GM19099 (cell line): Measurements from ENCODE around the gene HLA-E.

Experiments
- POLR2A ChIP-seq: IDR thresholded peaks from 3 replicates; pipeline ENCODE4 v1.6.1; 2011; ENCODE audit warnings: low read depth; ENCODE audit not compliant: insufficient read length; ENCODE audit errors: extremely low read depth

The HLA-E gene

GRCh38 chr6:30495993-30496392 lies 6.7 kb downstream of the HLA-E start:
- TF ChIP-seq POLR2A: no peak

- TF ChIP-seq POLR2A: no peak
Observed at GRCh38 chr6:30497714-30498113, 8.4 kb downstream of the HLA-E start.

GRCh38 chr6:30500421-30501355 lies 11.4 kb downstream of the HLA-E start:
- TF ChIP-seq POLR2A: no peak

GRCh38 chr6:30507849-30508827 lies 18.8 kb downstream of the HLA-E start:
- TF ChIP-seq POLR2A: peak; percentile 22

- TF ChIP-seq POLR2A: no peak
Observed at GRCh38 chr6:30508890-30509736, 19.8 kb downstream of the HLA-E start.

GRCh38 chr6:30510419-30511168 lies 21.3 kb downstream of the HLA-E start:
- no peak for TF ChIP-seq POLR2A

GRCh38 chr6:30511169-30511546 lies 21.8 kb downstream of the HLA-E start:
- no peak for TF ChIP-seq POLR2A

- TF ChIP-seq POLR2A: no peak
Observed at GRCh38 chr6:30513451-30513850, 24.1 kb downstream of the HLA-E start.

GRCh38 chr6:30515106-30515505 lies 25.8 kb downstream of the HLA-E start:
- no peak for TF ChIP-seq POLR2A

GRCh38 chr6:30515944-30516753 lies 26.8 kb downstream of the HLA-E start:
- peak; percentile 59 for TF ChIP-seq POLR2A

- TF ChIP-seq POLR2A: no peak
Observed at GRCh38 chr6:30520522-30520921, 31.2 kb downstream of the HLA-E start.

- no peak for TF ChIP-seq POLR2A
Observed at GRCh38 chr6:30530014-30530413, 40.7 kb downstream of the HLA-E start.
